ENCODE results near the gene RNF187. TPM values are rescaled to one million over a fixed set of nuclear protein-coding genes. Genes with fewer than 3 reads are reported as not detected.

Gene RNF187
- total RNA-seq, 2 experiments from 2014 or later: 121 to 127 TPM

DNA sequence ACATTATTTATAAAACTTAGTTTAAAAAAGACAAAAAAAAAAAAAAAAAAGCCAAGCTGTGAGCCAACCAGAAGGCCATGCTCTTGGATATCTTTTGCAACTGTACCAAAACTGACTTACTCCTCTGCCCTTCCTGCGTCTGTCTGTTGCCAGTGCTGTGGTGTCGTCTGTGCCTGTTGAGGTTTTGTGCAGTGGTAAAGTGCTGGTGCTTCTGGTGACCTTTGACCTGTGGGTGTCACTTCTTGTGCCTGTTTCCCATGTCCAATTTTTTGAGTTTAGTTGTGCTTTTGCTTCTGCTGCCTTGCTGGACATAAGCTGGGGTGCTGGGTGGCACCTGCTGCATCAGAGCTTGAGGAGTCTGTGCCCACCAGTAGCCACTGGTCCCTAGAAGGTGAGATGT, 41.4 kb downstream of the RNF187 start:
- POLR2A ChIA-PET: no interaction called here
- Mint-ChIP-seq H3K4me1 (peaks cover 2% of the 10 kb centered on the region), H3K27ac (no peak overlapping the region), H3K9me3 (peaks cover 2% of the 10 kb centered on the region), H3K36me3 (ENCODE audit: low read depth) (no peaks in the 10 kb centered on the region), H3K4me3 (no peak overlapping the region), H3K27me3 (peaks cover 10% of the 10 kb centered on the region)
- CTCF ChIA-PET: interaction anchor here (0.8 kb wide), 1 partner anchor 28 kb away, joined by 3 read pairs; no protein-coding TSS in a partner anchor
- DNase-seq: no peak

DNA sequence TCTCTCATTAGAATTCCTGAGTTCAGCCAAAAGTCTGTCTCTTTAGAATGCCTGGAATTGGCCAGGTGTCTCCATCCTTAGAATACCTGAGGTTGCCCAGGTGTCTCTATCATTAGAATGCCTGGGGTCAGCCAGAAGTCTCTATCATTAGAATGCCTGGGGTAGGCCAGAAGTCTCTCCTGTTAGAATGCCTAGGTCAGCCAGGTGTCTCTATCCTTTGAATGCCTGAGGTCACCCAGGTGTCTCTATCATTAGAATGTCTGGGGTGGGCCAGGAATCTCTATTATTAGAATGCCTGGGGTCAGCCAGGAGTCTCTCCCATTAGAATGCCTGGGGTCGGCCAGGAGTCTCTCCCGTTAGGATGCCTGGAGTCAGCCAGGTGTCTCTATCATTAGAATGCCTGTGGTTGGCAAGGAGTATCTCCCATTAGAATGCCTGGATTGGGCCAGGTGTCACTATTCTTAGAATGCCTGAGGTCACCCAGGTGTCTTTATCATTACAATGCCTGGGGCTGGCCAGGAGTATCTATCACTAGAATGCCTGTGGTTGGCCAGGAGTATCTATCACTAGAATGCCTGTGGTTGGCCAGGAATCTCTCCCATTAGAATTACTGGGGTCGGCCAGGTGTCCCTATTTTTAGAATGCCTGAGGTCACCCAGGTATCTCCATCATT, 43.0 kb downstream of the RNF187 start:
- ChIA-PET POLR2A (no interaction called here), CTCF (no interaction called here)
- H3K4me1 Mint-ChIP-seq: peaks cover 2% of the 10 kb centered on the region
- no peak overlapping the region for H3K4me3 Mint-ChIP-seq
- peaks cover 2% of the 10 kb centered on the region for H3K9me3 Mint-ChIP-seq
- H3K27ac Mint-ChIP-seq: no peak overlapping the region
- peaks cover 4% of the 10 kb centered on the region for H3K27me3 Mint-ChIP-seq
- DNase-seq: no peak
- no peaks in the 10 kb centered on the region for H3K36me3 Mint-ChIP-seq (ENCODE audit: low read depth)

DNA sequence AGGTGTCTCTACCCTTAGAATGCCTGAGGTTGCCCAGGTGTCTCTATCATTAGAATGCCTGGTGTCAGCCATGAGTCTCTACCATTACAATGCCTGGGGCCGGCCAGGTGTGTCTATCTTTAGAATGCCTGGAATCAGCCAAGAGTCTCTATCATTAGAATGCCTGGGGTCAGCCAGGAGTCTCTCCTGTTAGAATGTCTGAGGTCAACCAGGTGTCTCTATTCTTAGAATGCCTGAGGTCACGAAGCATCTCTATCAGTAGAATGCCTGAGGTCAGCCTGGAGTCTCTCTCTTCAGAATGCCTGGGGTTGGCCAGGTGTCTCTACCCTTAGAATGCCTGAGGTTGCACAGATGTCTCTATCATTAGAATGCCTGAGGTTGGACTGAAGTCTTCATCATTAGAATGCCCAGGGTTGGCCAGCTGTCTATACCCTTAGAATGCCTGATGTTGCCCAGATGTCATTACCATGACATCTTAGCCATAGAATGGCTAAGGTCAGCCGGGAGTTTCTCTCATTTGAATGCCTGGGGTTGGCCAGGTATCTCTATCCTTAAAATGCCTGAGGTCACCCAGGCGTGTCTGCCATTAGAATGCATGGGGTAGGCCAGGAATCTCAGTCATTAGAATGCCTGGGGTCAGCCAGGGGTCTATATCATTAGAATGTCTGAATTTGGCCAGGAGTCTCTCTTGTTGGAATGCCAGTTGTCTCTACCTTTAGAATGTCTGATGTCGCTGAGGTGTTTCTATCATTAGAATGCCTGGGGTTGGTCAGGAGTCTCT, 44.0 kb downstream of the RNF187 start:
- H3K9me3 Mint-ChIP-seq: peaks cover 2% of the 10 kb centered on the region
- POLR2A ChIA-PET: no interaction called here

GRCh38 chr1:228538831-228539230, 51.6 kb downstream of the RNF187 start:
- H3K27me3 Mint-ChIP-seq: no peaks in the 10 kb centered on the region
- DNase-seq: no peak
- H3K9me3 Mint-ChIP-seq: peaks cover 6% of the 10 kb centered on the region
- H3K4me1 Mint-ChIP-seq: no peaks in the 10 kb centered on the region
- H3K36me3 Mint-ChIP-seq (ENCODE audit: low read depth): no peaks in the 10 kb centered on the region
- H3K27ac Mint-ChIP-seq: no peak overlapping the region
- no peak overlapping the region for H3K4me3 Mint-ChIP-seq
- CTCF ChIA-PET: no interaction called here
- POLR2A ChIA-PET: no interaction called here

More for the DNA sequence above, 44.0 kb downstream of the RNF187 start:
- Mint-ChIP-seq H3K27me3 (peaks cover 4% of the 10 kb centered on the region), H3K4me3 (no peak overlapping the region), H3K27ac (no peak overlapping the region), H3K36me3 (ENCODE audit: low read depth) (no peaks in the 10 kb centered on the region), H3K4me1 (peaks cover 2% of the 10 kb centered on the region)
- DNase-seq: no peak
- CTCF ChIA-PET: no interaction called here

- no peaks in the 10 kb centered on the region for H3K36me3 Mint-ChIP-seq (ENCODE audit: low read depth)
- H3K27ac Mint-ChIP-seq: no peak overlapping the region
- no peak for DNase-seq
- no peak overlapping the region for H3K4me3 Mint-ChIP-seq
- H3K9me3 Mint-ChIP-seq: peaks cover 6% of the 10 kb centered on the region
- H3K4me1 Mint-ChIP-seq: no peaks in the 10 kb centered on the region
- H3K27me3 Mint-ChIP-seq: no peaks in the 10 kb centered on the region
- ChIA-PET CTCF (no interaction called here), POLR2A (no interaction called here)
Measured at GRCh38 chr1:228540161-228540917, 53.2 kb downstream of the RNF187 start.

DNA sequence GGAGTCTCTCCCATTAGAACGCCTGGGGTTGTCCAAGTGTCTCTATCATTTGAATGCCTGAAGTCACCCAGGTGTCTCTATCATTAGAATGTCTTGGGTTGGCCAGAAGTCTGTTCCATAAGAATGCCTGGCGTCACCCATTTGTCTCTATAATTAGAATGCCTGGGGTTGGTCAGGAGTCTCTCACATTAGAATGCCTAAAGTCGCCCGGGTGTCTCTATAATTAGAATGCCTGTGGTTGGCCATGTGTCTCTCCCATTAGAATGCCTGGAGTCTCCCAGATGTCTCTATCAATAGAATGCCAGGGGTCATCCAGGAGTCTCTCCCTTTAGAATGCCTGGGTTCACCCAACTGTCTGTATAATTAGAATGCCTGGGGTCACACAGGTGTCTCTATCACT, 54.5 kb downstream of the RNF187 start:
- H3K9me3 Mint-ChIP-seq: peaks cover 6% of the 10 kb centered on the region
- POLR2A ChIA-PET: no interaction called here
- H3K4me3 Mint-ChIP-seq: no peak overlapping the region
- CTCF ChIA-PET: no interaction called here
- no peak overlapping the region for H3K27ac Mint-ChIP-seq
- no peak for DNase-seq
- H3K27me3 Mint-ChIP-seq: no peaks in the 10 kb centered on the region
- H3K4me1 Mint-ChIP-seq: no peaks in the 10 kb centered on the region
- no peaks in the 10 kb centered on the region for H3K36me3 Mint-ChIP-seq (ENCODE audit: low read depth)

DNA sequence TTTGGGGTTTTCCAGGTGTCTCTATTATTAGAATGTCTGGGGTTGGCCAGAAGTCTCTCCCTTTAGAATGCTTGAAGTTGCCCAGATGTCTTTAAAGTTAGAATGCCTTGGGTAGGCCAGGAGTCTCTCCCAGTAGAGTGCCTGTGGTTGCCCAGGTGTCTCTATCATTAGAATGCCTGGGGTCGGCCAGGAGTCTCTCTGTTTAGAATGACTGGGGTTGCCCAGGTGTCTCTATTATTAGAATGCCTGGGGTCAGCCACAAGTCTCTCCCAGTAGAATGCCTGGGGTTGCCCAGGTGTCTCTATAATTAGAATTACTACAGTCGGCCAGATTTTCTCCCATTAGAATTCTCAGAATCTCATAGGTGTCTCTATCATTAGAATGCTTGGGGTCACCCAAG, 55.2 kb downstream of the RNF187 start:
- H3K27ac Mint-ChIP-seq: no peak overlapping the region
- H3K27me3 Mint-ChIP-seq: no peaks in the 10 kb centered on the region
- H3K9me3 Mint-ChIP-seq: peaks cover 2% of the 10 kb centered on the region
- H3K4me1 Mint-ChIP-seq: no peaks in the 10 kb centered on the region
- ChIA-PET CTCF (no interaction called here), POLR2A (no interaction called here)
- DNase-seq: no peak
- no peaks in the 10 kb centered on the region for H3K36me3 Mint-ChIP-seq (ENCODE audit: low read depth)
- H3K4me3 Mint-ChIP-seq: no peak overlapping the region

DNA sequence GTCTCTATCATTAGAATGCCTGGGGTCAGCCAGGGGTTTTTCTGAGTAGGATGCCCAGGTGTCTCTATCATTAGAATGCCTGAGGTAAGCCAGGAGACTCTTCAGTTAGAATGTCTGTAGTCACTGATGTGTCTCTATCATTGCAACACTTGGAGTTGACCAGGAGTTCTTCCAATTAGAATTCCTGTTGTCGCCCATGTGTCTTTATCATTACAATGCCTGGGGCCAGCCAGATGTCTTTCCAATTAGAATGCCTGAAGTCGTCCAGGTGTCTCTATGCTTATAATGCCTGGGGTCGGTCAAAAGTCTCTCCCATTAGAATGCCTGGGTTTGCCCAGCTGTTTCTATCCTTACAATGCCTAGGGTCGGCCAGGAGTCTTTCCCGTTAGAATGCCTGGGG, 55.8 kb downstream of the RNF187 start:
- no peaks in the 10 kb centered on the region for H3K4me1 Mint-ChIP-seq
- peaks cover 2% of the 10 kb centered on the region for H3K9me3 Mint-ChIP-seq
- no peak overlapping the region for H3K4me3 Mint-ChIP-seq
- POLR2A ChIA-PET: no interaction called here
- no peaks in the 10 kb centered on the region for H3K36me3 Mint-ChIP-seq (ENCODE audit: low read depth)
- H3K27ac Mint-ChIP-seq: no peak overlapping the region
- CTCF ChIA-PET: no interaction called here
- H3K27me3 Mint-ChIP-seq: no peaks in the 10 kb centered on the region
- DNase-seq: no peak

- Mint-ChIP-seq H3K4me1 (no peaks in the 10 kb centered on the region), H3K36me3 (ENCODE audit: low read depth) (no peaks in the 10 kb centered on the region), H3K27ac (no peak overlapping the region), H3K27me3 (no peaks in the 10 kb centered on the region), H3K4me3 (no peak overlapping the region), H3K9me3 (peaks cover 2% of the 10 kb centered on the region)
- ChIA-PET POLR2A (no interaction called here), CTCF (no interaction called here)
- no peak for DNase-seq
Measured at GRCh38 chr1:228543396-228543795, 56.2 kb downstream of the RNF187 start.

GRCh38 chr1:228544021-228544850, 57.1 kb downstream of the RNF187 start:
- POLR2A ChIA-PET: no interaction called here
- no peak overlapping the region for H3K4me3 Mint-ChIP-seq
- no peaks in the 10 kb centered on the region for H3K36me3 Mint-ChIP-seq (ENCODE audit: low read depth)
- H3K9me3 Mint-ChIP-seq: no peaks in the 10 kb centered on the region
- H3K27me3 Mint-ChIP-seq: no peaks in the 10 kb centered on the region
- H3K4me1 Mint-ChIP-seq: no peaks in the 10 kb centered on the region
- no peak overlapping the region for H3K27ac Mint-ChIP-seq
- CTCF ChIA-PET: no interaction called here
- no peak for DNase-seq

- POLR2A ChIA-PET: no interaction called here
- no peaks in the 10 kb centered on the region for H3K4me1 Mint-ChIP-seq
- no peaks in the 10 kb centered on the region for H3K9me3 Mint-ChIP-seq
- H3K36me3 Mint-ChIP-seq (ENCODE audit: low read depth): no peaks in the 10 kb centered on the region
- no peak overlapping the region for H3K27ac Mint-ChIP-seq
- no peak for DNase-seq
- no peaks in the 10 kb centered on the region for H3K27me3 Mint-ChIP-seq
- CTCF ChIA-PET: no interaction called here
- no peak overlapping the region for H3K4me3 Mint-ChIP-seq
Measured at GRCh38 chr1:228544921-228545591, 57.9 kb downstream of the RNF187 start.

All from activated CD4-positive, alpha-beta memory T cell treated with anti-CD3 and anti-CD28 coated beads, Interleukin-2, amount 10 ng/mL, durations not matched to agents 7 days and 5 days (primary cell).